PC-9 (cell line): ENCODE data around the gene GMPPB. TPM values are rescaled to one million over a fixed set of nuclear protein-coding genes. Genes with fewer than 3 reads are reported as not detected.

ENCODE experiments used
- BruUV-seq: library from RNA; stranded (reverse); fragments of 400-500 nt; replicated peaks from 2 replicates; lab custom pipeline; 2021; lab: Mats Ljungman, UMichigan
- CTCF ChIA-PET: fragments of 300-600 bp; sonication (Branson Sonifier 250); formaldehyde crosslinking; loops from one replicate; lab custom pipeline; 2022; ENCODE audit warnings: antibody characterized with exemption; lab: Charles Lee
- POLR2A ChIA-PET: fragments of 300-600 bp; sonication (Branson Sonifier 250); formaldehyde crosslinking; loops from one replicate; lab custom pipeline; 2022; ENCODE audit warnings: antibody characterized with exemption; ENCODE audit not compliant: unreplicated experiment; lab: Charles Lee
- DNase-seq, 2 experiments: peaks; one replicate each; pipeline versions ENCODE4 v3.0.0 to v3.0.0-alpha.2; 2015 to 2022; ENCODE audit warnings: mixed read lengths in 1 of 2
- H2AFZ ChIP-seq: fragments of 200-600 bp; sonication (generic); 2 replicates; pipeline ENCODE4 v1.8.1; 2017; ENCODE audit warnings: antibody characterized with exemption
- H3F3A ChIP-seq: fragments of 200-600 bp; sonication (generic); 2 replicates; pipeline ENCODE4 v1.8.1; 2017; ENCODE audit warnings: antibody characterized with exemption, mild to moderate bottlenecking, low read depth; ENCODE audit not compliant: insufficient read depth
- H3K27ac ChIP-seq: fragments of 200-600 bp; sonication (generic); 2 replicates; pipeline ENCODE4 v1.6.1; 2016; ENCODE audit warnings: mixed run types
- H3K27me3 ChIP-seq: fragments of 200-600 bp; sonication (generic); 2 replicates; pipeline ENCODE4 v1.6.1; 2016; ENCODE audit warnings: low read depth, mixed run types; ENCODE audit not compliant: insufficient read depth
- H3K36me3 ChIP-seq: fragments of 200-600 bp; sonication (generic); 2 replicates; pipeline ENCODE4 v1.6.1; 2016; ENCODE audit warnings: low read depth, mixed run types
- H3K4me1 ChIP-seq: fragments of 200-600 bp; sonication (generic); replicated peaks from 2 replicates; pipeline ENCODE4 v1.6.1; 2016; ENCODE audit warnings: mixed run types; ENCODE audit not compliant: insufficient read depth
- H3K4me2 ChIP-seq: fragments of 200-600 bp; sonication (generic); 2 replicates; pipeline ENCODE4 v1.6.1; 2017; ENCODE audit warnings: mixed run types
- H3K4me3 ChIP-seq: fragments of 200-600 bp; sonication (generic); 2 replicates; pipeline ENCODE4 v1.6.1; 2016; ENCODE audit warnings: mixed run types
- H3K79me2 ChIP-seq: fragments of 200-600 bp; sonication (generic); 2 replicates; pipeline ENCODE4 v1.6.1; 2017; ENCODE audit warnings: low read depth, mixed run types
- H3K9me2 ChIP-seq: fragments of 200-600 bp; sonication (generic); 2 replicates; pipeline ENCODE4 v1.8.1; 2017; ENCODE audit warnings: mild to moderate bottlenecking; ENCODE audit not compliant: insufficient read depth
- H3K9me3 ChIP-seq: fragments of 200-600 bp; sonication (generic); 2 replicates; pipeline ENCODE4 v1.8.1; 2016; ENCODE audit warnings: low read depth; ENCODE audit not compliant: insufficient read depth
- H4K20me1 ChIP-seq: fragments of 200-600 bp; sonication (generic); 2 replicates; pipeline ENCODE4 v1.8.1; 2017; ENCODE audit not compliant: insufficient read depth
- CTCF ChIP-seq: fragments of 200-600 bp; sonication (generic); conservative IDR thresholded peaks from 2 replicates; pipeline ENCODE4 v1.6.1; 2017; ENCODE audit warnings: mixed run types, antibody characterized with exemption, mild to moderate bottlenecking, moderate library complexity
- EZH2 ChIP-seq: fragments of 200-600 bp; sonication (generic); IDR thresholded peaks from 2 replicates; pipeline ENCODE4 v1.8.0; 2017; ENCODE audit warnings: antibody characterized with exemption, low read depth
- intact Hi-C: fragments of 100-400 bp; cut with micrococcal nuclease; formaldehyde crosslinking; loops from one replicate; pipeline ENCODE4 v1.10.0; 2022; ENCODE audit not compliant: unreplicated experiment
- total RNA-seq: library from RNA; stranded (reverse); gene quantifications from 2 replicates; pipeline ENCODE4 v1.2.3, GENCODE V29; 2021

Gene GMPPB
- total RNA-seq, 1 experiment from 2014 or later = 20.4 TPM

GRCh38 chr3:49734752-49735151 lies 11.0 kb upstream of the GMPPB start:
- H3K9me3 ChIP-seq = no peaks in the 10 kb centered on the region
- H3F3A ChIP-seq = 0 out of 2 replicates have a peak, but pooled peaks cover 3% of the 10 kb centered on the region
- ChIA-PET POLR2A (no interaction called here), CTCF (no interaction called here)
- no peak overlapping the region for H3K4me3 ChIP-seq
- TF ChIP-seq CTCF = no peak
- TF ChIP-seq EZH2 = no peak
- H3K9me2 ChIP-seq = no peaks in the 10 kb centered on the region
- H4K20me1 ChIP-seq = no peaks in the 10 kb centered on the region; the same call in 1 of the 2 replicates
- no peak overlapping the region for H3K27ac ChIP-seq
- 0 out of 2 replicates have a peak, but pooled peaks cover 4% of the 10 kb centered on the region for H3K36me3 ChIP-seq
- H3K4me2 ChIP-seq = no peak overlapping the region
- no peak for DNase-seq
- no peaks in the 10 kb centered on the region for H3K79me2 ChIP-seq
- no peaks in the 10 kb centered on the region for H3K4me1 ChIP-seq
- no TSS peak for BruUV-seq
- no peak overlapping the region for H2AFZ ChIP-seq
- intact Hi-C loops = no loop called here
- no peaks in the 10 kb centered on the region for H3K27me3 ChIP-seq

GRCh38 chr3:49733551-49733950 lies 9.8 kb upstream of the GMPPB start:
- Histone ChIP-seq H4K20me1 (no peaks in the 10 kb centered on the region; the same call in 1 of the 2 replicates), H3K4me1 (no peaks in the 10 kb centered on the region), H2AFZ (no peak overlapping the region), H3K9me3 (no peaks in the 10 kb centered on the region), H3K4me3 (no peak overlapping the region), H3K27ac (no peak overlapping the region), H3F3A (0 out of 2 replicates have a peak, but pooled peaks cover 3% of the 10 kb centered on the region), H3K9me2 (no peaks in the 10 kb centered on the region), H3K4me2 (no peak overlapping the region), H3K36me3 (0 out of 2 replicates have a peak, but pooled peaks cover 4% of the 10 kb centered on the region), H3K27me3 (no peaks in the 10 kb centered on the region), H3K79me2 (no peaks in the 10 kb centered on the region)
- TF ChIP-seq CTCF (no peak), EZH2 (no peak)
- DNase-seq = no peak
- intact Hi-C loops = no loop called here
- CTCF ChIA-PET = no interaction called here
- POLR2A ChIA-PET = interaction anchor here (0.5 kb wide), 1 partner anchor 10 kb away, joined by 3 read pairs; no protein-coding TSS in a partner anchor
- BruUV-seq = no TSS peak

- no peaks in the 10 kb centered on the region for H3K27me3 ChIP-seq
- 0 out of 2 replicates have a peak, but pooled peaks cover 4% of the 10 kb centered on the region for H3K36me3 ChIP-seq
- intact Hi-C loops = no loop called here
- no peaks in the 10 kb centered on the region for H3K79me2 ChIP-seq
- CTCF ChIA-PET = no interaction called here
- no peak for DNase-seq
- H3F3A ChIP-seq = 0 out of 2 replicates have a peak, but pooled peaks cover 3% of the 10 kb centered on the region
- H3K4me3 ChIP-seq = no peak overlapping the region
- H3K4me1 ChIP-seq = no peaks in the 10 kb centered on the region
- H3K27ac ChIP-seq = no peak overlapping the region
- no peak overlapping the region for H3K4me2 ChIP-seq
- no peaks in the 10 kb centered on the region for H3K9me2 ChIP-seq
- H2AFZ ChIP-seq = no peak overlapping the region
- BruUV-seq = no TSS peak
- no peak for TF ChIP-seq EZH2
- no peak for TF ChIP-seq CTCF
- H3K9me3 ChIP-seq = no peaks in the 10 kb centered on the region
- POLR2A ChIA-PET = no interaction called here
- H4K20me1 ChIP-seq = no peaks in the 10 kb centered on the region; the same call in 1 of the 2 replicates
These were observed 8.8 kb upstream of the GMPPB start for GRCh38 chr3:49732597-49732996.
